Testis (tissue), 3 donors: ENCODE measurements around the gene DCDC2. TPM values are rescaled to one million over a fixed set of nuclear protein-coding genes. Genes with fewer than 3 reads are reported as not detected.

Source experiments
- DNase-seq: peaks from one replicate; pipeline ENCODE4 v3.0.0-alpha.2; 2019
- H3K27ac ChIP-seq, 2 donors: fragments of 200-600 bp; sonication (generic); one replicate each; pipeline ENCODE4 v1.5.1; 2019
- H3K27me3 ChIP-seq: fragments of 200-600 bp; sonication (generic); one replicate; pipeline ENCODE4 v1.5.1; 2019
- H3K36me3 ChIP-seq: fragments of 200-600 bp; sonication (generic); one replicate; pipeline ENCODE4 v1.5.1; 2017; ENCODE audit warnings: low read depth; ENCODE audit errors: missing control alignments
- H3K4me1 ChIP-seq: fragments of 200-600 bp; sonication (generic); one replicate; pipeline ENCODE4 v1.5.1; 2019
- H3K4me3 ChIP-seq, 2 donors: fragments of 200-600 bp; sonication (generic); one replicate each; pipeline ENCODE4 v1.5.1; 2017 to 2019
- H3K9me3 ChIP-seq: fragments of 200-600 bp; sonication (generic); one replicate; pipeline ENCODE4 v1.5.1; 2017
- CTCF ChIP-seq, 3 experiments: fragments of 450-650 bp in 2 of 3; fragments of 200-600 bp in 1 of 3; sonication (generic) in 1 of 3; IDR thresholded peaks; one replicate each; pipeline ENCODE4 v1.5.1; 2016 to 2019; ENCODE audit warnings: antibody characterized with exemption in 3 of 3, mild to moderate bottlenecking in 2 of 3, moderate library complexity in 1 of 3
- POLR2A ChIP-seq: fragments of 450-650 bp; IDR thresholded peaks from one replicate; pipeline ENCODE4 v1.6.1; 2017; ENCODE audit warnings: antibody characterized with exemption, mild to moderate bottlenecking, moderate library complexity
- WGBS, 2 donors: methylation state at CpG; one replicate each; pipeline ENCODE4 v1.1.5; 2018; 5-methylcytosine and 5-hydroxymethylcytosine counted together
- intact Hi-C: fragments of 100-400 bp; cut with DNase I; formaldehyde crosslinking; loops from one replicate; pipeline ENCODE4 v1.15.1; 2023; ENCODE audit warnings: low total_unique reads
- polyA plus RNA-seq: library from polyadenylated mRNA; stranded (reverse); fragments of 350-450 nt; fragmentation: Illumina TruSeq; extraction: RNeasy Lipid Tissue Mini Kit (QIAGEN cat#74804); gene quantifications from one replicate; pipeline ENCODE4 v1.2.3, GENCODE V29; 2014; ENCODE audit warnings: low read depth, low replicate concordance; ENCODE audit not compliant: insufficient read depth
- total RNA-seq, 2 donors: library from RNA; depleted of rRNA; stranded (reverse); fragments of >200 nt; gene quantifications; one replicate each; pipeline ENCODE4 v1.2.3, GENCODE V29; 2016

Gene DCDC2
- total and polyA plus RNA-seq, 3 donors from 2014 or later, result 2.4 to 11.1 (median 3.0) TPM

- H3K4me1 ChIP-seq, result no peaks in the 10 kb centered on the region
- WGBS, 2 donors, result 77 to 83% methylated on average over 6 of the region's 6 CpGs
- no peaks in the 10 kb centered on the region for H3K36me3 ChIP-seq
- TF ChIP-seq POLR2A (no peak), CTCF (IDR thresholded peaks at IDR 0.05) (no peak)
- H3K27me3 ChIP-seq, result no peaks in the 10 kb centered on the region
- H3K27ac ChIP-seq, result no peak overlapping the region
- no peaks in the 10 kb centered on the region for H3K9me3 ChIP-seq
- DNase-seq, result no peak
- no peak overlapping the region for H3K4me3 ChIP-seq
- intact Hi-C loops, result no loop called here
Measured at GRCh38 chr6:24233813-24234442, 123.9 kb downstream of the DCDC2 start.

- no peak for DNase-seq
- WGBS, 2 donors, result 34 to 39% methylated on average over 2 of the region's 2 CpGs
- H3K27ac ChIP-seq, result no peak overlapping the region
- intact Hi-C loops, result no loop called here
- no peaks in the 10 kb centered on the region for H3K36me3 ChIP-seq
- no peaks in the 10 kb centered on the region for H3K27me3 ChIP-seq
- H3K4me1 ChIP-seq, result no peaks in the 10 kb centered on the region
- no peak for TF ChIP-seq CTCF (IDR thresholded peaks at IDR 0.05)
- TF ChIP-seq POLR2A, result no peak
- no peak overlapping the region for H3K4me3 ChIP-seq
- no peaks in the 10 kb centered on the region for H3K9me3 ChIP-seq
Measured at GRCh38 chr6:24231438-24231977, 126.4 kb downstream of the DCDC2 start.

- no peaks in the 10 kb centered on the region for H3K4me1 ChIP-seq
- no peaks in the 10 kb centered on the region for H3K27me3 ChIP-seq
- 60 to 61% methylated on average over 3 of the region's 3 CpGs for WGBS, 2 donors
- H3K27ac ChIP-seq, result no peak overlapping the region
- H3K9me3 ChIP-seq, result no peaks in the 10 kb centered on the region
- no peak for DNase-seq
- no peaks in the 10 kb centered on the region for H3K36me3 ChIP-seq
- intact Hi-C loops, result no loop called here
- TF ChIP-seq POLR2A, result no peak
- no peak for TF ChIP-seq CTCF (IDR thresholded peaks at IDR 0.05)
- no peak overlapping the region for H3K4me3 ChIP-seq
Measured at GRCh38 chr6:24229696-24230405, 128.0 kb downstream of the DCDC2 start.

GRCh38 chr6:24228681-24229255 lies 129.1 kb downstream of the DCDC2 start:
- intact Hi-C loops, result no loop called here

More at GRCh38 chr6:24228681-24229255, 129.1 kb downstream of the DCDC2 start:
- Histone ChIP-seq H3K27me3 (no peaks in the 10 kb centered on the region), H3K4me1 (no peaks in the 10 kb centered on the region), H3K36me3 (no peaks in the 10 kb centered on the region), H3K4me3 (no peak overlapping the region), H3K27ac (no peak overlapping the region), H3K9me3 (no peaks in the 10 kb centered on the region)
- no peak for TF ChIP-seq CTCF (IDR thresholded peaks at IDR 0.05)
- TF ChIP-seq POLR2A, result no peak
- 49 to 55% methylated on average over 3 of the region's 3 CpGs for WGBS, 2 donors
- no peak for DNase-seq
